Measurements from ENCODE around the gene CAPZB. TPM values are rescaled to one million over a fixed set of nuclear protein-coding genes. Genes with fewer than 3 reads are reported as not detected.

Gene CAPZB
- total and polyA plus RNA-seq, 2 of the 4 experiments (the other 2 are of a cell fraction) = 216 to 304 TPM

DNA sequence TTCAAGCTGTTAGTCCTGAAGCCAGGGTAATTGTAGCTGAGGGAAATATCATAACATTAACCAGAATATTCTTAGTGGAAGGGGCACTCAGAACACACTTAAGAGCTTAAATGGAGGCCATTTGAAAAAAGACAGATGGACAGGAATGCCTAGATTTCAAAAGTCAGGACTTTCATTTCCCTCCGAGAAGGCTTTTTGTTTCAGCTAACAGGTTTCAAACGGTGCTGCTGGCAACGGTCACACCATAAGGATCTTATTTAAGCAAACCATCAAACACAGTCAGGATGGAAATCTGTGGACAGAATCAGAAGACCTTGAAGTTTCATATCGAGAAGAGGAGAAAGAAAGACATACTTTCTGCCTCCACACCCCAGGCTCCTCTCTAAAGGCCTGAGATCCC, 103.1 kb downstream of the CAPZB start:
- DNase-seq (no peak), ATAC-seq (ENCODE audit: low read depth) (no peak)
- Histone ChIP-seq H4K20me1 (ENCODE audit: insufficient read depth, low read length) (peaks cover 67% of the 10 kb centered on the region), H2BK15ac (ENCODE audit: low read depth, low read length) (no peak overlapping the region), H3K36me3 (ENCODE audit: control insufficient read depth, insufficient read depth, low read length) (peaks cover 53% of the 10 kb centered on the region), H2BK5ac (ENCODE audit: low read depth, low read length, poor library complexity, severe bottlenecking) (no peak overlapping the region), H3K27me3 (ENCODE audit: control insufficient read depth, insufficient read depth, low read length) (no peaks in the 10 kb centered on the region), H3K9me3 (ENCODE audit: control insufficient read depth, insufficient read depth, low read length) (no peaks in the 10 kb centered on the region), H3K4me2 (ENCODE audit: low read depth, low read length) (no peak overlapping the region), H3K23ac (ENCODE audit: low read depth, low read length) (no peak overlapping the region), H3K27ac (ENCODE audit: insufficient read depth, low read length) (no peak overlapping the region), H3K9ac (ENCODE audit: low read depth, low read length) (no peak overlapping the region), H2AFZ (replicated peaks; ENCODE audit: low read length, poor library complexity) (no peak overlapping the region), H2AK9ac (replicated peaks; ENCODE audit: low read depth, low read length, poor library complexity) (no peak overlapping the region), H3K18ac (ENCODE audit: low read depth, low read length) (no peak overlapping the region), H3K9me1 (ENCODE audit: insufficient read depth, low read length) (peaks cover 42% of the 10 kb centered on the region), H3K4me3 (ENCODE audit: insufficient read depth, low read depth, low read length) (no peak overlapping the region), H3K4ac (ENCODE audit: low read depth, low read length) (no peak overlapping the region), H3K14ac (replicated peaks; ENCODE audit: low read depth, low read length) (no peak overlapping the region), H4K5ac (ENCODE audit: low read depth, low read length) (no peak overlapping the region), H3K4me1 (ENCODE audit: control insufficient read depth, insufficient read depth, low read length) (peaks cover 22% of the 10 kb centered on the region), H2BK120ac (ENCODE audit: low read depth, low read length) (no peak overlapping the region), H4K91ac (ENCODE audit: insufficient read depth, low read depth, low read length) (no peak overlapping the region), H3K56ac (ENCODE audit: extremely low read depth, insufficient read depth, low read length) (no peak overlapping the region), H2BK20ac (ENCODE audit: low read depth, low read length) (no peak overlapping the region), H2AK5ac (ENCODE audit: low read depth, low read length) (no peak overlapping the region), H3K79me1 (ENCODE audit: low read depth in 1 of 2, low read length in 2 of 2) (peaks cover 72 to 95% of the 10 kb centered on the region in 2 experiments), H4K8ac (ENCODE audit: low read depth in 2 of 2, low read length in 2 of 2) (no peak overlapping the region)
- BruUV-seq (replicated peaks) = no TSS peak
- ChIA-PET POLR2A (ENCODE audit: unreplicated experiment) (no interaction called here), CTCF (no interaction called here)
- in situ Hi-C loops (cut with MboI; ENCODE audit: low sequenced_read_pairs) (no loop called here), intact Hi-C loops (cut with micrococcal nuclease) (no loop called here), dilution Hi-C loops (cut with HindIII; ENCODE audit: low sequenced_read_pairs, unreplicated experiment) (no loop called here)
- WGBS, 2 experiments (ENCODE audit: extremely low coverage in 2 of 2, insufficient read length in 1 of 2) = no CpG with 5 or more reads among the region's 4 CpGs
- TF ChIP-seq, protein P1, sequence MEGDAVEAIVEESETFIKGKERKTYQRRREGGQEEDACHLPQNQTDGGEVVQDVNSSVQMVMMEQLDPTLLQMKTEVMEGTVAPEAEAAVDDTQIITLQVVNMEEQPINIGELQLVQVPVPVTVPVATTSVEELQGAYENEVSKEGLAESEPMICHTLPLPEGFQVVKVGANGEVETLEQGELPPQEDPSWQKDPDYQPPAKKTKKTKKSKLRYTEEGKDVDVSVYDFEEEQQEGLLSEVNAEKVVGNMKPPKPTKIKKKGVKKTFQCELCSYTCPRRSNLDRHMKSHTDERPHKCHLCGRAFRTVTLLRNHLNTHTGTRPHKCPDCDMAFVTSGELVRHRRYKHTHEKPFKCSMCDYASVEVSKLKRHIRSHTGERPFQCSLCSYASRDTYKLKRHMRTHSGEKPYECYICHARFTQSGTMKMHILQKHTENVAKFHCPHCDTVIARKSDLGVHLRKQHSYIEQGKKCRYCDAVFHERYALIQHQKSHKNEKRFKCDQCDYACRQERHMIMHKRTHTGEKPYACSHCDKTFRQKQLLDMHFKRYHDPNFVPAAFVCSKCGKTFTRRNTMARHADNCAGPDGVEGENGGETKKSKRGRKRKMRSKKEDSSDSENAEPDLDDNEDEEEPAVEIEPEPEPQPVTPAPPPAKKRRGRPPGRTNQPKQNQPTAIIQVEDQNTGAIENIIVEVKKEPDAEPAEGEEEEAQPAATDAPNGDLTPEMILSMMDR (conservative IDR thresholded peaks at IDR 0.05; ENCODE audit: low read depth, low read length) = no peak
- TF ChIP-seq RCOR1 (IDR thresholded peaks at IDR 0.05; ENCODE audit: insufficient replicate concordance, low read length) (no peak), BHLHE40 (IDR thresholded peaks at IDR 0.05; ENCODE audit: low read depth, low read length) (no peak), RAD21 (IDR thresholded peaks at IDR 0.05; ENCODE audit: low read length) (no peak), CHD1 (IDR thresholded peaks at IDR 0.05; ENCODE audit: low read depth, low read length) (no peak), ELK1 (IDR thresholded peaks at IDR 0.05; ENCODE audit: borderline replicate concordance, low read depth, low read length) (no peak), RFX5 (IDR thresholded peaks at IDR 0.05; ENCODE audit: low read depth, low read length) (no peak), CEBPB (IDR thresholded peaks at IDR 0.05; ENCODE audit: low read depth, low read length) (no peak), NFE2L2 (IDR thresholded peaks at IDR 0.05; ENCODE audit: low read depth, low read length) (no peak), MXI1 (IDR thresholded peaks at IDR 0.05; ENCODE audit: borderline replicate concordance, low read depth, low read length) (no peak), SMC3 (IDR thresholded peaks at IDR 0.05; ENCODE audit: low read depth, low read length) (no peak), MAZ (IDR thresholded peaks at IDR 0.05; ENCODE audit: borderline replicate concordance, low read depth, low read length) (no peak), FOS (IDR thresholded peaks at IDR 0.05; ENCODE audit: low read depth, low read length) (no peak), POLR2A (IDR thresholded peaks at IDR 0.05; ENCODE audit: low read depth, low read length) (no peak), MAFK (IDR thresholded peaks at IDR 0.05; ENCODE audit: low read depth, low read length) (no peak)
- TF ChIP-seq, protein P2, sequence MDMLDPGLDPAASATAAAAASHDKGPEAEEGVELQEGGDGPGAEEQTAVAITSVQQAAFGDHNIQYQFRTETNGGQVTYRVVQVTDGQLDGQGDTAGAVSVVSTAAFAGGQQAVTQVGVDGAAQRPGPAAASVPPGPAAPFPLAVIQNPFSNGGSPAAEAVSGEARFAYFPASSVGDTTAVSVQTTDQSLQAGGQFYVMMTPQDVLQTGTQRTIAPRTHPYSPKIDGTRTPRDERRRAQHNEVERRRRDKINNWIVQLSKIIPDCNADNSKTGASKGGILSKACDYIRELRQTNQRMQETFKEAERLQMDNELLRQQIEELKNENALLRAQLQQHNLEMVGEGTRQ (IDR thresholded peaks at IDR 0.05; ENCODE audit: low read depth, low read length) = no peak
